CD4-positive, alpha-beta T cell (primary cell): ENCODE results near the gene ELMO1. TPM values are rescaled to one million over a fixed set of nuclear protein-coding genes. Genes with fewer than 3 reads are reported as not detected.
A peak's percentile ranks its signal among the peaks of the same experiment; 100 is the strongest.

Experiments
- ATAC-seq: fragments of 200-7000 bp; cut with Tn5 transposase; one replicate; pipeline ENCODE4 v1.10.0; 2022; ENCODE audit warnings: mild to moderate bottlenecking; ENCODE audit not compliant: poor library complexity
- CTCF ChIA-PET: fragments of 350-600 bp; sonication (Branson Sonifier 250); formaldehyde crosslinking; loops from one replicate; lab custom pipeline; 2021; ENCODE audit warnings: antibody characterized with exemption, inconsistent platforms; lab: Charles Lee
- POLR2A ChIA-PET: fragments of 350-600 bp; sonication (Branson Sonifier 250); formaldehyde crosslinking; loops from one replicate; lab custom pipeline; 2021; ENCODE audit warnings: antibody characterized with exemption, inconsistent platforms; lab: Charles Lee
- DNase-seq, 14 experiments: peaks; one replicate each; pipeline ENCODE4 v3.0.0-alpha.2; 2013 to 2020; ENCODE audit warnings: mixed read lengths in 2 of 14
- H3K27ac ChIP-seq, 2 donors: one replicate each; pipeline versions ENCODE4 v1.5.1 to v1.7.0; 2013; ENCODE audit warnings: low read length in 2 of 2, low read depth in 1 of 2, mild to moderate bottlenecking in 1 of 2
- H3K27me3 ChIP-seq, 2 experiments: 1 replicate in 1 of 2; 2 replicates in 1 of 2; pipeline versions ENCODE4 v1.6.1 to v1.7.0; 2013; ENCODE audit warnings: low read length in 2 of 2, control low read depth in 1 of 2, mild to moderate bottlenecking in 1 of 2, moderate library complexity in 1 of 2; ENCODE audit not compliant: insufficient read depth in 2 of 2, control insufficient read depth in 1 of 2
- H3K36me3 ChIP-seq: one replicate; pipeline ENCODE4 v1.6.1; 2013; ENCODE audit warnings: low read length, control low read depth; ENCODE audit not compliant: insufficient read depth
- H3K4me1 ChIP-seq: one replicate; pipeline ENCODE4 v1.6.1; 2013; ENCODE audit warnings: low read length, control low read depth; ENCODE audit not compliant: insufficient read depth
- H3K4me3 ChIP-seq: one replicate; pipeline ENCODE4 v1.5.1; 2013; ENCODE audit warnings: mild to moderate bottlenecking, low read length, moderate library complexity
- H3K9me3 ChIP-seq, 2 experiments: 1 replicate in 1 of 2; 2 replicates in 1 of 2; pipeline versions ENCODE4 v1.6.1 to v1.7.0; 2013; ENCODE audit warnings: low read length in 2 of 2, mild to moderate bottlenecking in 2 of 2, control low read depth in 1 of 2, moderate library complexity in 1 of 2; ENCODE audit not compliant: control insufficient read depth in 1 of 2, insufficient read depth in 1 of 2
- H3K27ac Mint-ChIP-seq: one replicate; pipeline ENCODE4 v1.8.0; 2020; ENCODE audit warnings: mixed read lengths
- H3K27me3 Mint-ChIP-seq: one replicate; pipeline ENCODE4 v1.8.0; 2021; ENCODE audit warnings: mixed read lengths
- H3K36me3 Mint-ChIP-seq: one replicate; pipeline ENCODE4 v1.8.0; 2021; ENCODE audit warnings: low read depth, mixed read lengths
- H3K4me1 Mint-ChIP-seq: one replicate; pipeline ENCODE4 v1.8.0; 2021; ENCODE audit warnings: low read depth, mixed read lengths
- H3K4me3 Mint-ChIP-seq: one replicate; pipeline ENCODE4 v1.8.0; 2020; ENCODE audit warnings: mild to moderate bottlenecking, mixed read lengths
- H3K9me3 Mint-ChIP-seq: one replicate; pipeline ENCODE4 v1.8.0; 2020; ENCODE audit warnings: mixed read lengths
- intact Hi-C, 2 experiments: fragments of 100-400 bp; cut with DNase I in 1 of 2; cut with micrococcal nuclease in 1 of 2; formaldehyde crosslinking; loops; one replicate each; pipeline versions ENCODE4 v1.15.1 to v1.9.0; 2023 to 2025; cut with DNase I, micrococcal nuclease
- total RNA-seq, 174 experiments: library from RNA in 2 of 174; stranded (reverse) in 2 of 174; gene quantifications; one replicate each; pipeline ENCODE4 v1.2.3 and lab custom pipeline; 2021 to 2026
- TF ChIP-seq, protein P1 (sequence below): fragments of 200-600 bp; IDR thresholded peaks from one replicate; pipeline ENCODE4 v1.8.0; 2022; ENCODE audit warnings: antibody characterized with exemption, mild to moderate bottlenecking

The ELMO1 gene
- total RNA-seq, 2 experiments from 2014 or later, result 117 to 120 TPM

DNA sequence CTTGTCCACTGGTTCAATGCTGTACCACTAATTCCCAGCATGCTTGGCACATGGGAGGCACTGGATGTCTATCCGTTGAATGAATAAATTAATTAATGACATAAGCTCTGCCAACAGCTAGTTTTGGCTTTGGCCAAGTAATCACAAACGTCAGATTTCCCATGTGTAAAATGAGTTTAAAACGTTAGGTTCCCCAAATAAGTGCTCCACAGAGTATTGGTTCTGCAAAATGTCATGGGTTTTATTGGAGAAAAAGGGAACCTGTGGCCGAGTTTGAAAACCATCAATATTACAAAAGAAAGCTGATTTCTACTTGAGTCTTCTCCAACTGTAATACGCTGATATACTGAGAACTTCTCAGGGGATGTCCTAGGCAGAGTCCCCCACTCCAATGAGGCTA lies 23.2 kb downstream of the ELMO1 start:
- no peak overlapping the region for H3K4me3 ChIP-seq
- H3K36me3 ChIP-seq, result peaks cover 17% of the 10 kb centered on the region
- CTCF ChIA-PET, result interaction anchor here (0.7 kb wide), 1 partner anchor 1400 kb away, joined by 4 read pairs; no protein-coding TSS in a partner anchor
- no peaks in the 10 kb centered on the region for H3K27me3 ChIP-seq
- no peaks in the 10 kb centered on the region for H3K9me3 ChIP-seq
- no peak overlapping the region for H3K27ac ChIP-seq
- ATAC-seq (no peak), DNase-seq (peak in 1 of 14 experiments; percentile 25)
- Mint-ChIP-seq H3K36me3 (peaks cover 38% of the 10 kb centered on the region), H3K9me3 (no peaks in the 10 kb centered on the region), H3K4me1 (peaks cover 54% of the 10 kb centered on the region), H3K27ac (no peak overlapping the region), H3K27me3 (no peaks in the 10 kb centered on the region), H3K4me3 (no peak overlapping the region)
- TF ChIP-seq, protein P1, sequence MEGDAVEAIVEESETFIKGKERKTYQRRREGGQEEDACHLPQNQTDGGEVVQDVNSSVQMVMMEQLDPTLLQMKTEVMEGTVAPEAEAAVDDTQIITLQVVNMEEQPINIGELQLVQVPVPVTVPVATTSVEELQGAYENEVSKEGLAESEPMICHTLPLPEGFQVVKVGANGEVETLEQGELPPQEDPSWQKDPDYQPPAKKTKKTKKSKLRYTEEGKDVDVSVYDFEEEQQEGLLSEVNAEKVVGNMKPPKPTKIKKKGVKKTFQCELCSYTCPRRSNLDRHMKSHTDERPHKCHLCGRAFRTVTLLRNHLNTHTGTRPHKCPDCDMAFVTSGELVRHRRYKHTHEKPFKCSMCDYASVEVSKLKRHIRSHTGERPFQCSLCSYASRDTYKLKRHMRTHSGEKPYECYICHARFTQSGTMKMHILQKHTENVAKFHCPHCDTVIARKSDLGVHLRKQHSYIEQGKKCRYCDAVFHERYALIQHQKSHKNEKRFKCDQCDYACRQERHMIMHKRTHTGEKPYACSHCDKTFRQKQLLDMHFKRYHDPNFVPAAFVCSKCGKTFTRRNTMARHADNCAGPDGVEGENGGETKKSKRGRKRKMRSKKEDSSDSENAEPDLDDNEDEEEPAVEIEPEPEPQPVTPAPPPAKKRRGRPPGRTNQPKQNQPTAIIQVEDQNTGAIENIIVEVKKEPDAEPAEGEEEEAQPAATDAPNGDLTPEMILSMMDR, result no peak
- intact Hi-C loops, result no loop called here
- no peaks in the 10 kb centered on the region for H3K4me1 ChIP-seq
- POLR2A ChIA-PET, result no interaction called here

DNA sequence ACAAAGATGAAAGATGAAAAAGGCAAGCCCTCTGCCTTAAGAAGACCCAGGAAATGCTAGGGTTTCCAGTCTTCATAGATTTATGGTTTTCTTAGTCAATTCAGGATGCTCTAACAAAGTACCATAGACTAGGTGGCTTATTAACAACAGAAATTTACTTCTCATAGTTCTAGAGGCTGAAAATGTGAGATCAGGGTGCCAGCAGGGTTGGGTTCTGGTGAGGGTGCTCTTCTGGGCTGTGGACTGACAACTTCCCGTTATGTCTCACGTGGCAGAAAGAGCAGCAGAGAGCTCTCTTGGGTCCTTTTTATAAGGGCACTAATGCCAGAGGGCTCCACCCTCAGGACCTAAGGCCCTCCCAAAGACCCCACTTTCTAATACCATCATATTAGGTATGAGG lies 23.7 kb downstream of the ELMO1 start:
- H3K27ac Mint-ChIP-seq, result no peak overlapping the region
- H3K9me3 Mint-ChIP-seq, result no peaks in the 10 kb centered on the region
- H3K36me3 Mint-ChIP-seq, result peaks cover 33% of the 10 kb centered on the region
- intact Hi-C loops, result no loop called here
- no peaks in the 10 kb centered on the region for H3K9me3 ChIP-seq
- CTCF ChIA-PET, result no interaction called here
- H3K36me3 ChIP-seq, result peaks cover 17% of the 10 kb centered on the region
- H3K4me1 ChIP-seq, result no peaks in the 10 kb centered on the region
- DNase-seq (no peak), ATAC-seq (no peak)
- POLR2A ChIA-PET, result no interaction called here
- no peaks in the 10 kb centered on the region for H3K27me3 ChIP-seq
- no peaks in the 10 kb centered on the region for H3K27me3 Mint-ChIP-seq
- H3K4me1 Mint-ChIP-seq, result peaks cover 54% of the 10 kb centered on the region
- H3K27ac ChIP-seq, result no peak overlapping the region
- H3K4me3 ChIP-seq, result no peak overlapping the region
- no peak overlapping the region for H3K4me3 Mint-ChIP-seq
- TF ChIP-seq, protein P1, result no peak

DNA sequence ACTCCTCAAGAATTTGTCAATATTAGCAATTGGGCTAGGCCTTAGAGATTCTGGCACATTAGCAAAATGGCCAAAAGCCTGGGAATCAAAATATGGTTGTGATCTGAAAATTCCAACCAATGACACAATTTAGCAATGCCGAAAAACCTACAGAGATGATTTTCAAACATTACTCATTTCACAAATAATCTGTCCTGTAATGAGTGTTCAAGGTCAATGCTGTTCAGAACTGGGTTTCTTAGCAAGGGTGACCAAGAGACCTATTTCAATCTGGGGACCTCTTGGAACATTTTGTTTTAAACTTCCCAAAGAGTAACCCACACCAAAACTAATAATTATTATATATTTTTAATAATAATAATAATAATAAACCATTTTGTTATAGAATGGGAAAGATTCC lies 24.1 kb downstream of the ELMO1 start:
- Mint-ChIP-seq H3K9me3 (no peaks in the 10 kb centered on the region), H3K4me1 (peaks cover 54% of the 10 kb centered on the region), H3K27me3 (no peaks in the 10 kb centered on the region), H3K27ac (no peak overlapping the region), H3K4me3 (no peak overlapping the region), H3K36me3 (peaks cover 28% of the 10 kb centered on the region)
- TF ChIP-seq, protein P1, result no peak
- H3K27ac ChIP-seq, result no peak overlapping the region
- DNase-seq, result no peak
- H3K4me3 ChIP-seq, result no peak overlapping the region
- CTCF ChIA-PET, result no interaction called here
- POLR2A ChIA-PET, result interaction anchor here (1.2 kb wide), 1 partner anchor 15 kb away, joined by 3 read pairs; no protein-coding TSS in a partner anchor
- no peaks in the 10 kb centered on the region for H3K4me1 ChIP-seq
- ATAC-seq, result no peak
- no peaks in the 10 kb centered on the region for H3K27me3 ChIP-seq
- intact Hi-C loops, result no loop called here
- peaks cover 17% of the 10 kb centered on the region for H3K36me3 ChIP-seq
- H3K9me3 ChIP-seq, result no peaks in the 10 kb centered on the region
